GM12878 (cell line): Measurements from ENCODE around the gene KCNK4. TPM values are rescaled to one million over a fixed set of nuclear protein-coding genes. Genes with fewer than 3 reads are reported as not detected.
A peak's percentile ranks its signal among the peaks of the same experiment; 100 is the strongest.

Experiments
- ATAC-seq: fragments of 200-7000 bp; cut with Tn5 transposase; 3 replicates; pipeline ENCODE4 v1.9.1; 2020; ENCODE audit warnings: mild to moderate bottlenecking, moderate library complexity
- Bru-seq: library from RNA; stranded (reverse); fragments of 400-500 nt; gene quantifications from one replicate; lab custom pipeline; 2021; lab: Mats Ljungman, UMichigan
- BruChase-seq, 2 experiments: library from RNA; stranded (reverse); fragments of 400-500 nt; gene quantifications; one replicate each; lab custom pipeline; 2021; lab: Mats Ljungman, UMichigan
- BruUV-seq: library from RNA; stranded (reverse); fragments of 400-500 nt; replicated peaks from 2 replicates; lab custom pipeline; 2021; lab: Mats Ljungman, UMichigan
- CTCF ChIA-PET: fragments of 300-600 bp; sonication (Branson Sonifier 250); formaldehyde crosslinking; extraction: SDS; loops from one replicate; lab custom pipeline; 2021; ENCODE audit warnings: inconsistent platforms; lab: Yijun Ruan, JAX
- POLR2A ChIA-PET: fragments of 350-600 bp; formaldehyde crosslinking; extraction: SDS; loops from one replicate; lab custom pipeline; 2021; ENCODE audit warnings: inconsistent platforms; lab: Charles Lee
- RAD21 ChIA-PET: fragments of 300-600 bp; sonication (Branson Sonifier 250); formaldehyde crosslinking; loops from one replicate; lab custom pipeline; 2023; ENCODE audit warnings: antibody characterized with exemption; ENCODE audit not compliant: unreplicated experiment; lab: Charles Lee
- SMC1A ChIA-PET: fragments of 300-600 bp; sonication (Branson Sonifier 250); formaldehyde crosslinking; loops from one replicate; lab custom pipeline; 2023; ENCODE audit not compliant: unreplicated experiment, uncharacterized antibody; lab: Charles Lee
- DNase-seq: peaks from one replicate; pipeline ENCODE4 v3.0.0-alpha.2; 2011; ENCODE audit warnings: low read depth, low spot score
- FAIRE-seq: peaks from 3 replicates; lab custom pipeline; 2011; peaks lifted over from hg19 to GRCh38; lab: Jason Lieb, UNC
- H2AFZ ChIP-seq: 2 replicates; pipeline ENCODE4 v1.6.0; 2011; ENCODE audit warnings: low read depth, low read length, control low read depth; ENCODE audit not compliant: control insufficient read depth
- H3K27ac ChIP-seq: 2 replicates; pipeline ENCODE4 v1.5.1; 2011; ENCODE audit warnings: control low read depth; ENCODE audit not compliant: control insufficient read depth, insufficient read depth
- H3K27me3 ChIP-seq, 2 experiments: replicated peaks in 1 of 2; 2 replicates each; pipeline versions ENCODE4 v1.6.0 to v1.6.1; 2011; ENCODE audit warnings: low read length in 1 of 2; ENCODE audit not compliant: control insufficient read depth in 2 of 2, insufficient read depth in 2 of 2
- H3K36me3 ChIP-seq, 2 experiments: 2 replicates each; pipeline ENCODE4 v1.5.1; 2011; ENCODE audit warnings: low read length in 1 of 2; ENCODE audit not compliant: control insufficient read depth in 2 of 2, insufficient read depth in 2 of 2
- H3K4me1 ChIP-seq: 2 replicates; pipeline ENCODE4 v1.6.1; 2011; ENCODE audit warnings: mild to moderate bottlenecking, low read length, moderate library complexity, mixed read lengths; ENCODE audit not compliant: control insufficient read depth, insufficient read depth
- H3K4me2 ChIP-seq: 2 replicates; pipeline ENCODE4 v1.6.0; 2011; ENCODE audit warnings: control low read depth; ENCODE audit not compliant: control insufficient read depth, insufficient read depth
- H3K4me3 ChIP-seq: fragments of 200-600 bp; sonication (generic); 2 replicates; pipeline ENCODE4 v1.5.1; 2016
- H3K79me2 ChIP-seq: 2 replicates; pipeline ENCODE4 v1.6.0; 2011; ENCODE audit warnings: low read length; ENCODE audit not compliant: control insufficient read depth, insufficient read depth
- H3K9ac ChIP-seq: 2 replicates; pipeline ENCODE4 v1.8.0; 2011; ENCODE audit warnings: low read length, control low read depth, mixed read lengths; ENCODE audit not compliant: control insufficient read depth, insufficient read depth
- H3K9me3 ChIP-seq: replicated peaks from 3 replicates; pipeline ENCODE4 v1.5.1; 2011; ENCODE audit warnings: mild to moderate bottlenecking, low read length; ENCODE audit not compliant: control insufficient read depth, insufficient read depth
- H4K20me1 ChIP-seq: 2 replicates; pipeline ENCODE4 v1.6.0; 2011; ENCODE audit not compliant: control insufficient read depth, insufficient read depth
- ZNF592 ChIP-seq: fragments of 450-650 bp; IDR thresholded peaks from 2 replicates; pipeline ENCODE4 v1.6.1; 2017; ENCODE audit warnings: mild to moderate bottlenecking, moderate library complexity
- WGBS: methylation state at CpG from one replicate; pipeline ENCODE4 v1.1.6; 2016; ENCODE audit warnings: low lambda C conversion rate; ENCODE audit not compliant: insufficient replicate concordance, insufficient coverage; ENCODE audit errors: missing lambda C conversion rate; 5-methylcytosine and 5-hydroxymethylcytosine counted together
- in situ Hi-C: fragments of 300-500 bp; cut with MboI; formaldehyde crosslinking; loops from 9 replicates; pipeline ENCODE4 v1.14.3; 2018; ENCODE audit warnings: mixed read lengths
- intact Hi-C: fragments of 100-400 bp; cut with micrococcal nuclease; formaldehyde crosslinking; loops from one replicate; pipeline ENCODE4 v1.14.2; 2022; ENCODE audit not compliant: unreplicated experiment
- long read RNA-seq, 2 experiments: library from polyadenylated mRNA; unstranded; transcript quantifications; one replicate each; pipeline ENCODE4 v2.0.0, GENCODE V29; 2019 to 2020
- polyA minus RNA-seq, 3 experiments: library from RNA; depleted of rRNA, polyadenylated mRNA; stranded (reverse); fragments of >200 nt; gene quantifications; 2 replicates each; pipeline ENCODE4 v1.2.3, GENCODE V29; 2011
- polyA plus RNA-seq, 11 experiments: library from polyadenylated mRNA; depleted of rRNA in 4 of 11; unstranded in 6 of 11; stranded (reverse) in 5 of 11; fragments of >200 nt; fragmentation: Nextera tagmentation in 4 of 11; fragmentation: Illumina TruSeq in 1 of 11; extraction: Ambion mirVana in 4 of 11; extraction: Trizol in 1 of 11; gene quantifications; 1 replicate in 1 of 11; 2 replicates in 10 of 11; pipeline versions ENCODE4 v1.2.1 to v1.2.3, GENCODE V29; 2011 to 2016; ENCODE audit warnings: inconsistent platforms in 2 of 11, missing spikeins in 2 of 11, low read depth in 1 of 11
- total RNA-seq, 4 experiments: library from RNA; depleted of rRNA in 3 of 4; stranded (reverse); fragments of >200 nt in 3 of 4; fragmentation: Illumina TruSeq in 1 of 4; extraction: Trizol in 1 of 4; gene quantifications; 2 replicates each; pipeline versions ENCODE4 v1.2.1 to v1.2.3, GENCODE V29; 2013 to 2021

KCNK4 gene
- total RNA-seq (2013; cell fraction: nucleolus; rRNA removed) = 0.33 and 0.69 TPM in 2 replicates
- not detected in 2 replicates for total RNA-seq (2014; rRNA removed)
- total RNA-seq (2014; rRNA removed; fragmentation: Illumina TruSeq; extraction: Trizol) = not detected in 2 replicates
- total RNA-seq (2021) = not detected in 2 replicates
- polyA plus RNA-seq (2011; ENCODE audit: low read depth) = not detected
- 0.04 TPM in 1 of 2 replicates, not detected in the other for polyA plus RNA-seq (2011; rRNA removed)
- polyA plus RNA-seq (2011; cell fraction: cytosol; rRNA removed) = 0.06 and 0.07 TPM in 2 replicates
- 0.16 and 0.57 TPM in 2 replicates for polyA plus RNA-seq (2011; cell fraction: nucleus; rRNA removed)
- not detected in 2 replicates for polyA plus RNA-seq (2012)
- not detected in 2 replicates for polyA plus RNA-seq (2014; fragmentation: Illumina TruSeq; extraction: Trizol)
- polyA plus RNA-seq (2014; fragmentation: Nextera tagmentation; extraction: Ambion mirVana) = not detected
- polyA plus RNA-seq (2014; rRNA removed) = 0.20 TPM in 1 of 2 replicates, not detected in the other
- polyA plus RNA-seq (2016; fragmentation: Nextera tagmentation; extraction: Ambion mirVana) = not detected
- not detected in 2 replicates for polyA minus RNA-seq (2011; rRNA and poly(A)+ RNA removed)
- polyA minus RNA-seq (2011; cell fraction: cytosol; rRNA and poly(A)+ RNA removed) = not detected in 2 replicates
- polyA minus RNA-seq (2011; cell fraction: nucleus; rRNA and poly(A)+ RNA removed) = 0.77 TPM in 1 of 2 replicates, not detected in the other
- Bru-seq, nascent RNA = percentile 30 among the genes with signal in this experiment
- BruChase-seq, experiment 1, labeled RNA remaining after a 6-hour chase = percentile 42 among the genes with signal in this experiment
- percentile 35 among the genes with signal in this experiment for BruChase-seq, experiment 2, labeled RNA remaining after a 2-hour chase
- long read RNA-seq, experiment 1 = 0 reads
- long read RNA-seq, experiment 2 = 0 reads

- ChIA-PET CTCF (no interaction called here), RAD21 (no interaction called here), POLR2A (no interaction called here), SMC1A (no interaction called here)
- no TSS peak for BruUV-seq
- intact Hi-C loops (no loop called here), in situ Hi-C loops (no loop called here)
- FAIRE-seq = no peak
- Histone ChIP-seq H3K27me3 (peaks cover 3 to 13% of the 10 kb centered on the region in 2 experiments), H3K4me2 (peak within 1 kb of the TSS; percentile 48; the same call in 1 of the 2 replicates), H3K4me1 (peaks cover 2% of the 10 kb centered on the region), H3K79me2 (no peaks in the 10 kb centered on the region), H2AFZ (no peak within 1 kb of the TSS), H3K4me3 (no peak within 1 kb of the TSS), H3K27ac (no peak within 1 kb of the TSS), H3K36me3 (peaks cover 0 to 2% of the 10 kb centered on the region in 2 experiments; a peak in 2 of 4 replicates), H3K9me3 (no peaks in the 10 kb centered on the region), H4K20me1 (no peaks in the 10 kb centered on the region; the same call in 1 of the 2 replicates), H3K9ac (no peak within 1 kb of the TSS)
- ATAC-seq = no peak
- no peak for DNase-seq
- 20% methylated on average over 18 of the region's 45 CpGs for WGBS
- no peak for TF ChIP-seq ZNF592
Measured at GRCh38 chr11:64291262-64291751, at the start of gene KCNK4. Gene KCNK4, plus strand, starts transcription at chr11:64291302. Its CDS starts 1,717 bp downstream, at chr11:64293019.
